ENCODE data around the gene CNTLN.
"Not testable (repeated sequence)": the region's sequence is repeated elsewhere in the genome, so short reads cannot be mapped to it uniquely, and the experiment has no call there.

Gene CNTLN

GRCh38 chr9:17402309-17402708 is 267.5 kb downstream of the CNTLN start:
- no peak for DNase-seq (ENCODE audit: low read depth)

DNA sequence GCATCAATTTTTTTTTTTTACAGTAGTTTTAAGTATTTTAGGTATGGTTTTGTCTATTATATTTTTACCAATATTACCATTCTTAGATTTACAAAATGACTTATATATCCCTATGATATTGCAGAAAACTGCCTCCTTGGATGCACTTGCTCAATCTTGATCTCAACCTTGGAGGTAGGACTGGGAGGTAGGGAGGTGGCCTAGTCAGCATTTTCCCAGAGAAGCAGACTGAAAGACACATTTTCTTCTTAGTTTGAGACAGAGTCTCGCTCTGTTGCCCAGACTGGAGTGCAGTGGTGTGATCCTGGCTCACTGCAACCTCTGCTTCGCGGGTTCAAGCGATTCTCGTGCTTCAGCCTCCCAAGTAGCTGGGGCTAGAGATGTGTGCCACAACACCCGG is 268.7 kb downstream of the CNTLN start:
- DNase-seq (ENCODE audit: low read depth): no peak

DNA sequence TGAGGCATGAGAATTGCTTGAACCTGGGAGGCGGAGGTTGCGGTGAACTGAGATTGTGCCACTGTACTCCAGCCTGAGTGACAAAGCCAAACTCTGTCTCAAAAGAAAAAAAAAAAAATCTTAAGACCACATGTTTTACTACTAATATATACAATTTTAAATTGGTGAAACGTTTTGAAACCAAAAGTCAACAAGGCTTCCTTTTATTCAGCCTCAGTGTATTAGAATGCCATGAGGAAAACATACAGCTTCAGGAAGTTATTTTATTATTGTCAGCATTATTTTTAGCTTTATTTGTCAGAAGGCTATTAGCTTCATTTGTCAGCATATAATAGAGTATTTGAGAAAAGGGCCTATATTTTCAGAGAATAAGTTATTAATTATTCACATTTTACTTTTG is 280.1 kb downstream of the CNTLN start:
- DNase-seq (ENCODE audit: low read depth): no peak

DNA sequence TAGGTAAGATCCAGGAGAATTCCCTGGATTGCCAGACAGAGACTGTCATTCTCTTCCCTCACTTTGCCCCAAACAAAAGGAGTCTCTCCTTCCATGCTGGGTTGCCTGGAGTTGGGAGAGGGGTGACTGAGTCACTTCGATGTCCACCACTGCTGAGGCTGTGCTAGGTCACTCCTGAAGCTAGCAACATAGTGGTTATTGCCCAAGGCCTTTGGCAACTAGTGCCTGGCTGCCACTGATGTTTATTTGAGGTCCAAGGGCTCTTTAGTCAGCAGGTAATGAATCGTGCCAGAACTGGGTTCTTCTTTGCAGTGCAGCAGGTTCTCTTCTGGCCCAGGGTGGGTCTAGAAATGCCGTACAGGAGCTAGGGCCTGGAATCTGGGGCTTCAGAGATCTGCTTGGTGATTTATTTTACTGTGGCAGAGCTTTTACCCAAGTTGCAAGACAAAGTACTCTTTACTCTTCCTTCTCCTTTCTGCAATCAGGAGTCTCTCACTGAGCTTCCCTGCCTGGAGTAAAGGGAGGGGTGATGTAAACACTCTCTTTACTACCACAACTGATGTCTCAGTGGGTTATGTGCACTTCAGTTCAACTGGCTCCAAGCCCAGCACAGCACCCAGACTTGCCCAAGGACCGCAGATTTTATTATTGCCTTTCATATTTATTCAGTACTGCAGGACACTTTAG is 288.3 kb downstream of the CNTLN start:
- no peak for DNase-seq (ENCODE audit: low read depth)

DNA sequence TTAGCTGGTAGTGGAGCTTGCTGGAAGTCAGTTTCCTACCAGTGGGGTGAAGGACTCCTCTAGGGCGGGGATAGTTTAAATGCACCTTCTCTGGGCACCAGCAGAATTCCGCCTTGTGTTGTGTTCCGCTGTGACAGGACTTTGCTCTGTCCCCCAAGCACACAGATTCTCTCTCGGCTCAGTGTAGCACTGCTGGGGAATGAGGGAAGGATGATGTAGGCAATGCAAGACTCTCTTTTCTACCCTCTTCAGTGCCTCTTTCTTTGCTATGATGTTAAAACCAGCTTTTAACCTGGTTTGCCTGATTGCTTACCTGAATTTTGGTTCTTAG is 288.8 kb downstream of the CNTLN start:
- no peak for DNase-seq (ENCODE audit: low read depth)

GRCh38 chr9:17425384-17425783 is 290.5 kb downstream of the CNTLN start:
- DNase-seq (ENCODE audit: low read depth): no peak

DNA sequence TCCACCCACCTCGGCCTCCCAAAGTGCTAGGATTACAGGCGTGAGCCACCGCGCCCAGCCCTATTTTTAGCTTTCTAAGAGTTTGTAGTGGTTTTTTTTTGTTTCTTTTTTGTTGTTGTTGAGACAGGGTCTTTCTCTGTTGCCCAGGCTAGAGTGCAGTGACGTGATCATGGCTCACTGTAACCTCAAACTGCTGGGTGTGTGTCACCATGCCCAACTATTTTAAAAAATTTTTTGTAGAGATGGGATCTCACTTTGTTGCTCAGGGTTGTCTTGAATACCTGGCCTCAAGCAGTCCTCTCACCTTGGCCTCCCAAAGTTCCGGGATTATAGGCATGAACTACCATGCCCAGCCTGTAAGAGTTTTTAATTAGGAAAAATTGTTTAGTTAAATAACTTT is 298.7 kb downstream of the CNTLN start:
- DNase-seq (ENCODE audit: low read depth): no peak

- DNase-seq (ENCODE audit: low read depth): no peak
Observed at GRCh38 chr9:17436854-17437253, 302.0 kb downstream of the CNTLN start.

DNA sequence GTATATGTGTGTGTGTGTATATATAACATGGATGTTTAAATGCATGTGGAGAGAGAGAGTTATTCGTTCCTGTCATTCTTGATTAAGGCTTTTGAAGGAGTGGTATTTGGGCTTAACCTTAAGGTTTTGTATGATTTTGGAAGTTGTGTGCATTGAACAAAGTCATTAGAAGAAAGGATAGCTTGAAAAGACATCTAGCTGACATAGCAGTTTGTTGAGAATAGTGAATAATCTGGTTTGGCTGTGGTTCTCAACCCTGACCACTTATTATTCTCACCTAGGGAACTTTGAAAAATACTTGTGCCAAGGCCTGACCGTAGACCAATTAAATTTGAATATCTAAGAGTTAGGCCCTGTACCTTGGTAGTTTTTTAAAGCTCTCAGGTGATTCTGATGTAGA is 303.0 kb downstream of the CNTLN start:
- DNase-seq (ENCODE audit: low read depth): no peak

DNA sequence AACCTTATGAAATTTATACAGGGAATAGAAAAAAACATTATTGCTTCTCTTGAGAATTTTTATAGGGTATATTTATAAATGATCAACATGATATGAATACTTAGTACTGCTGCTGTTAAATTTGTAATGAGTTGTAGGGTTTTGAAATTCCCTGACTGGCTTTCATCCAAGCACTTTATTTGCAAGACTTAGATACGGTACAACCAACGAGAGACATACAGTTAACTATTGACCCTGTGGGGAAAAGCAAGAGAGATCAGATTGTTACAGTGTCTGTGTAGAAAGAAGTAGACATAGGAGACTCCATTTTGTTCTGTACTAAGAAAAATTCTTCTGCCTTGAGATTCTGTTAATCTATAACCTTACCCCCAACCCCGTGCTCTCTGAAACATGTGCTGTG is 310.3 kb downstream of the CNTLN start:
- DNase-seq (ENCODE audit: low read depth): not testable (repeated sequence)

DNA sequence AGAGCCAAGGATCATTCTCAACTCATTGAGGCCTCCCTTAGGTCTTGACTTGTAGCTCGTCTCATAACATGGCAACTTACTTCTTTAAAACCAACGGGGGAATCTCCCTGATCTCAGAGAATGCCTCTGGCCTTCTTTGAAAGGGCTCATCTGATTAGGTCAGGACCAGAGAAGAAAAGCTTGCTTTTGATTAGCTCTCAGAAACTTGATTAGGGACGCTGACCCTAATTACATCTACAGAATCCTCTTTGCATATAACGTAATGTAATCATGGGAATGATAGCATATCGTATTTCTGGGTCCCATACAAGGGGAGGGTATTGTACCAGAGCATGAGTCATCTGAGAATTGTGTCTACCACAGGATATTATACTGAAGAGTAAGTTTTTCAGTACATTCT is 318.9 kb downstream of the CNTLN start:
- no peak for DNase-seq (ENCODE audit: low read depth)

DNA sequence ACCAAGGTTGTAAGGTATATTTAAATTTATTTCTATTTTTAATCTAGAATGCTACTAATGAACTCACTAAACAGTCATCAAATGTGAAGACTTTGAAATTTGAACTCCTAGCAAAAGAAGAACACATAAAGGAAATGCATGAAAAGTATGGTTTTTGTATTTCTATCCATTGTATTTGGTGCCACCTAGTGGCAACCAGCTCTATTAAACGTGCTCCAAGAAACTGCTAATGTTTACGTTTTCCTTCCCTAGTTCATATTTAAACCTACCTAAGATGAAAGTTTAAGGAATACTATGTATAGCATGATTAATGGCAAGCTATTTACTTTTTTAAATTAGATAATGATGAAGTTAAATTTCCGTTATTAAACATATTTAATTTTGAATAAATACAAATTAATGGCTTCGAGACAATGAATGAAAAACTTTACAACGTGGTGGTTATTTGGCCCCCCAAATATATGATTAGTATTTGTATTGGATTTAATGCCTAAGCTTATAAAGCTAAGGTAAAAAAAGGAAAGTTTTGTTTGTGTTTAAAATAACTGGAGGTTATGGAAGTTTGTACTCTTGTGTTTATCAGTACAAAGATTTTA is 328.1 kb downstream of the CNTLN start:
- DNase-seq (ENCODE audit: low read depth): no peak

- no peak for DNase-seq (ENCODE audit: low read depth)
Observed at GRCh38 chr9:17470036-17470813, 335.4 kb downstream of the CNTLN start.

- DNase-seq (ENCODE audit: low read depth): no peak
Observed at GRCh38 chr9:17472126-17472525, 337.3 kb downstream of the CNTLN start.

- no peak for DNase-seq (ENCODE audit: low read depth)
Observed at GRCh38 chr9:17476401-17476800, 341.6 kb downstream of the CNTLN start.

GRCh38 chr9:17477816-17478215 is 343.0 kb downstream of the CNTLN start:
- no peak for DNase-seq (ENCODE audit: low read depth)

DNA sequence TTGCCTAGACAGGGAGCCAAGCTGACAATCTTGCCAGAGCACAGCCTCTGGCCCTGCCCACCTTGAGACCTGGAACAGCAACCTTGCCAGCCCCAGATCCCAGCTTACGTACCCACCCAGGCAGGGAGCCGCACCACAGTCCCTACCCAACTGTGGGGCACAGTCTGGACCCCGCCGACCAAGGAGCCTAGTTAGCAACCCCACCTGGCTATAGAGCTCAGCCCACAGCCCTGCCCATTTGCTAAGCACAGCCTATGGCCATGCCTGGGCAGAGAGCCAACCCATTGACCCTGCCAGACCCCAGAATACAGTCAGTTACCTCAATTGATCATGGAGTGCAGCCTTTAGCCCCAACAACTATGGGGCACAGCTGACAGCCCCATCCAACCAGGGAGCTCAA is 346.1 kb downstream of the CNTLN start:
- no peak for DNase-seq (ENCODE audit: low read depth)

- DNase-seq (ENCODE audit: low read depth): no peak
Observed at GRCh38 chr9:17481565-17481964, 346.7 kb downstream of the CNTLN start.

GRCh38 chr9:17484906-17485305 is 350.1 kb downstream of the CNTLN start:
- no peak for DNase-seq (ENCODE audit: low read depth)

DNA sequence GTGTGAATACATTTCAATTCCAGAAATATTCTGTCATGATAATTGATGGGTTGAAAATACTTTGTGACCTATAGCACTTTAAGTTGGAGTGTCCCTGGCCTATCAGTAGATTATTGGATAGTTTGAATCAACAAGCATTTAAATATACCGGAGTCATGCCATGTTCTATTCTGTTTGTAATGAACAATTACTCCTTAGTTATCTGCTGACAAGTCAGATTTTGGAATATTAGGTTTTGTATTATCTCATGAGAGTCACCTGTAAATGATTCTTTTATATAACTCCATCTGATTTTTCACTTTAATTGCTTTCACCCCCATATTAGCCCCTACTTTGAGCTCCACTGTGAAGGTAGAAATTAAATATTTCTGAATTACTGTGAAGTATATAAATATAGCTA is 351.6 kb downstream of the CNTLN start:
- no peak for DNase-seq (ENCODE audit: low read depth)

GRCh38 chr9:17487467-17487866 is 352.6 kb downstream of the CNTLN start:
- no peak for DNase-seq (ENCODE audit: low read depth)

DNA sequence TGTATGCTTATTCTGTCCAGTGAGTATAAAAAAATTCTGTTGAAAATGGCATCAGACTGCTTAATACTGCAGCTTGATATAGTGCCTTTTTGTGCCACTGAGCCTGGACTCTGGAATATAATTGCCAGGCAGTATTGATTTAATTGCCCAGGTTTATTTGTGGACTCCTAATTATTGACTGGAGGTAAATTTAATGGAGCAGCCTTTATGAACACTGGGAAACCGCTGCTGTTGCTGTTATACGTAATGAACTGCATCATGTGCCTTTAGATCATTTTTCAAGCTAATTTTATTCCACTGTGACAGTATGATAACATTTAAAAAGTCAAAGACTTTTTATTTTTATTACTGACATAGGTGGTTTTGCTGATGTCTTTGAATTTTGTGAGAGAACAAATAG is 353.8 kb downstream of the CNTLN start:
- no peak for DNase-seq (ENCODE audit: low read depth)

DNA sequence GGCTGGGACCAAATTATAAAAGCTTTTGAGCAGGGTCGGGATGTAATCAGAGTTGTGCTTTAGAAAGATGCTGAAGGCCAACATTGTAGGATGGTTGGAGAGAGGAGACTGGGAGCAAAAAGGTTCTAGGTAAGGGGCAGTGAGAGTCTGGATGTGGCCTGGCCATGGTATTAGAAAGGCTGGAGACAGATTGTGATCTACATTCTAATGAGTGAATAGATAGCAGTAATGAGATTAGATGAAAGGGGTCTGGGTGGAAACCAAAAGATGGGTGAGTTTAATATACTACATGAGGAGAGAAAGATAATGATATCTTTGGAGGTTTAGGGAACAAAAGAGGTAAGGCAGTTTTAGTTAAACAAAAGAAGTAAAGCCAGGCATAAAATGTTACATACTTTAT is 355.3 kb downstream of the CNTLN start:
- DNase-seq (ENCODE audit: low read depth): no peak

DNA sequence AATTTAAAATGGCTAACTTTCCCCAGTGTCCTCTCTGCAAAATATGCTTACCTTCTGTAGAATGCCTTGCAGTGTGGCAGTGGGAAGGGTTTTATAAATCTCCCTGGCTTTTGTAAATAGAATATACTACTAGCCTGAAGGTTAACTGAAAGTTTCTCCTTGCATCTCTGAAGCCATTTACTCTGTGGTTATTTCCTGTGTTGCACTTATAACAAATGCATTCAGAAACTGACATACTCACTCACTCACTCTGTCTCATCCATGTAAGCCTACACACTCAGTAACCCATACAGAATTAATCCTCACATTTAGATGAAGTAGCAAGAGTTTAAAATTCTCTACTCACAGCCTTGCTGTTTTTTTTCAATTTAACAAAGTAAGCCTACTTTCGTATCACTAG is 356.9 kb downstream of the CNTLN start:
- DNase-seq (ENCODE audit: low read depth): no peak
